ENCODE measurements around the gene CEMIP2. TPM values are rescaled to one million over a fixed set of nuclear protein-coding genes. Genes with fewer than 3 reads are reported as not detected.

CEMIP2 gene
- total and polyA plus RNA-seq, 2 of the 13 experiments (the other 11 are each of a cell fraction or from before 2014, with no cell fraction given) = 94.3 to 128 TPM

- Histone ChIP-seq H3K4me1 (ENCODE audit: insufficient read depth, low read length) (peaks cover 26% of the 10 kb centered on the region), H3K79me2 (ENCODE audit: insufficient read depth, low read length) (peaks cover 25% of the 10 kb centered on the region), H3K9ac (ENCODE audit: insufficient read depth, low read depth, low read length) (no peak overlapping the region), H3K9me3 (ENCODE audit: low read length) (no peaks in the 10 kb centered on the region), H3K27ac (ENCODE audit: extremely low read length, insufficient read depth, low read length) (no peak overlapping the region), H2AFZ (ENCODE audit: low read length) (no peak overlapping the region), H3K27me3 (ENCODE audit: control insufficient read depth in 1 of 2, insufficient read depth in 2 of 2, low read length in 2 of 2) (no peaks in the 10 kb centered on the region), H4K20me1 (ENCODE audit: insufficient read depth, low read length) (no peaks in the 10 kb centered on the region), H3K4me2 (ENCODE audit: low read depth, low read length) (no peak overlapping the region), H3K4me3 (replicated peaks in 1 of 3; ENCODE audit: insufficient read depth in 1 of 3, low read depth in 2 of 3, low read length in 3 of 3) (no peak overlapping the region), H3K36me3 (replicated peaks in 1 of 2; ENCODE audit: control insufficient read depth in 1 of 2, insufficient read depth in 2 of 2, low read length in 2 of 2) (peaks cover 21 to 60% of the 10 kb centered on the region in 2 experiments)
- 92% methylated on average over 2 of the region's 2 CpGs for WGBS (ENCODE audit: low lambda C conversion rate)
- no TSS peak for BruUV-seq (replicated peaks)
- in situ Hi-C loops (cut with HindIII; ENCODE audit: extremely low pct_ligation_motif_present, low pct_unique_long_range_greater_than_20kb) = no loop called here
- TF ChIP-seq TCF7L2 (IDR thresholded peaks at IDR 0.05; ENCODE audit: low read depth, low read length) (no peak), TMF1 (CRISPR knock-in tag; IDR thresholded peaks at IDR 0.05; ENCODE audit: low read depth) (no peak), BORCS8-MEF2B (CRISPR knock-in tag; IDR thresholded peaks at IDR 0.05) (no peak), ZNF580 (CRISPR knock-in tag; IDR thresholded peaks at IDR 0.05; ENCODE audit: borderline replicate concordance, low read depth) (no peak), CBX1 (IDR thresholded peaks at IDR 0.05; ENCODE audit: low read depth) (no peak), ZNF501 (CRISPR knock-in tag; IDR thresholded peaks at IDR 0.05) (no peak), ZFP82 (CRISPR knock-in tag; IDR thresholded peaks at IDR 0.05; ENCODE audit: borderline replicate concordance) (no peak), ZNF772 (CRISPR knock-in tag; IDR thresholded peaks at IDR 0.05) (no peak), ZNF552 (CRISPR knock-in tag; IDR thresholded peaks at IDR 0.05; ENCODE audit: borderline replicate concordance) (no peak), TBX3 (IDR thresholded peaks at IDR 0.05; ENCODE audit: borderline replicate concordance) (no peak), ZNF670 (CRISPR knock-in tag; IDR thresholded peaks at IDR 0.05; ENCODE audit: borderline replicate concordance) (no peak), ZNF850 (CRISPR knock-in tag; conservative IDR thresholded peaks at IDR 0.05) (no peak), HHEX (CRISPR knock-in tag; IDR thresholded peaks at IDR 0.05) (no peak), HINFP (CRISPR knock-in tag; IDR thresholded peaks at IDR 0.05; ENCODE audit: low read depth) (no peak), TRIM24 (CRISPR knock-in tag; IDR thresholded peaks at IDR 0.05) (no peak), CEBPB (IDR thresholded peaks at IDR 0.05; ENCODE audit: borderline replicate concordance, low read depth, low read length) (no peak), MYC (CRISPR knock-in tag; IDR thresholded peaks at IDR 0.05; ENCODE audit: borderline replicate concordance) (no peak), CERS6 (CRISPR knock-in tag; IDR thresholded peaks at IDR 0.05) (no peak), ZNF543 (CRISPR knock-in tag; IDR thresholded peaks at IDR 0.05) (no peak)
- FAIRE-seq = no peak
- DNase-seq (ENCODE audit: low spot score) = no peak
- ChIA-PET POLR2A (no interaction called here), CTCF (ENCODE audit: low intra/inter-chr PET ratio, low total read pairs) (no interaction called here)
- no peak for ATAC-seq
- intact Hi-C loops (cut with micrococcal nuclease; ENCODE audit: unreplicated experiment) = no loop called here
Observed at GRCh38 chr9:71737455-71737854, 30.9 kb downstream of the CEMIP2 start.
